ENCODE data around the gene HMGB1. TPM values are rescaled to one million over a fixed set of nuclear protein-coding genes. Genes with fewer than 3 reads are reported as not detected.

HMGB1 gene
- total RNA-seq, 1 donor from 2014 or later = 224 TPM

- Histone ChIP-seq H3K27ac (peak overlapping the region; percentile 88), H3K9me3 (no peaks in the 10 kb centered on the region), H3K4me3 (peak overlapping the region; percentile 55), H3K4me1 (peaks cover 7% of the 10 kb centered on the region), H3K27me3 (no peaks in the 10 kb centered on the region), H3K36me3 (no peaks in the 10 kb centered on the region)
- peak; percentile 76 for TF ChIP-seq CTCF (IDR thresholded peaks at IDR 0.05)
- DNase-seq (peak; percentile 98), ATAC-seq (peak; percentile 98)
- intact Hi-C loops (cut with DNase I) = no loop called here
Measured at GRCh38 chr13:30408319-30409101, 57.2 kb downstream of the HMGB1 start.

- no peak for ATAC-seq
- H3K36me3 ChIP-seq = no peaks in the 10 kb centered on the region
- H3K4me1 ChIP-seq = peaks cover 7% of the 10 kb centered on the region
- DNase-seq = no peak
- H3K27ac ChIP-seq = no peak overlapping the region
- intact Hi-C loops (cut with DNase I) = no loop called here
- no peaks in the 10 kb centered on the region for H3K27me3 ChIP-seq
- no peaks in the 10 kb centered on the region for H3K9me3 ChIP-seq
- H3K4me3 ChIP-seq = no peak overlapping the region
- TF ChIP-seq CTCF (IDR thresholded peaks at IDR 0.05) = no peak
Measured at GRCh38 chr13:30406779-30407416, 58.8 kb downstream of the HMGB1 start.

Other genes with a start within 250 kb of the HMGB1 start
- 17.5 TPM for gene KATNAL1, start 158.4 kb downstream of the HMGB1 start, total RNA-seq
- not detected for gene UBE2L5, start 43.4 kb downstream of the HMGB1 start, total RNA-seq
- gene USPL1, start 152.0 kb upstream of the HMGB1 start, total RNA-seq = 13.1 TPM